ENCODE results near the gene OSTN. TPM values are rescaled to one million over a fixed set of nuclear protein-coding genes. Genes with fewer than 3 reads are reported as not detected.

OSTN gene
- total and polyA plus RNA-seq, 2 donors (not counting 3 experiments of a cell fraction or from before 2014, with no cell fraction given): not detected

DNA sequence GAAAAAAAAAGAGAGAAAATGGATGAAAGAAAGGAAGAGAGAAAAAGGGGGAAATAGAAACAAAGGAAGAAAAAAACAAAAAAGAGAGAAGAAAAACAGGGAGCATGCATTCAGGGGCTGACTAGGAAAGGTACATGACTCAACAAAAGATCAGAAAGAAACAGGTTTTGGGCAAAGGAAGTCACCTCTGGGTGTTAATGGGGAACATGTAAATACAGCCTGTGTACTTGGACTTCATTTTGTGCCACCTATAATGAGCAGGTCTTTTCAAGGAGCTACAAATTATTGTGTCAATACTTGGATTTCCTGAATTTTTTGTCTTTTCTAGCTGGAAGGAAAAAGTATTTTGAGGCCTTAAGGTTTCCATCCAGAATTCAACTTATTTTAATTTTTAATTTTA lies 76.7 kb downstream of the OSTN start:
- Histone ChIP-seq H2AFZ (ENCODE audit: low read depth, low read length) (no peak overlapping the region), H3K9me3 (replicated peaks; ENCODE audit: control insufficient read depth, insufficient read depth, low read length) (no peaks in the 10 kb centered on the region), H3K27ac (ENCODE audit: insufficient read depth, low read depth, low read length) (no peak overlapping the region), H3K9ac (replicated peaks; ENCODE audit: extremely low read depth, insufficient read depth, low read length) (no peak overlapping the region), H3K4me3 (replicated peaks in 1 of 3; ENCODE audit: insufficient read depth in 1 of 3, low read depth in 1 of 3, low read length in 3 of 3) (no peak overlapping the region), H3K4me2 (ENCODE audit: insufficient read depth, low read length) (no peak overlapping the region), H3K79me2 (ENCODE audit: control insufficient read depth, insufficient read depth, low read length) (no peaks in the 10 kb centered on the region), H3K27me3 (ENCODE audit: control insufficient read depth in 2 of 2, insufficient read depth in 2 of 2, low read length in 2 of 2) (no peaks in the 10 kb centered on the region), H3K9me1 (replicated peaks; ENCODE audit: control insufficient read depth, extremely low read depth, insufficient read depth, low read length) (no peaks in the 10 kb centered on the region), H3K36me3 (ENCODE audit: control insufficient read depth in 2 of 2, extremely low read depth in 1 of 2, insufficient read depth in 2 of 2, low read length in 2 of 2) (no peaks in the 10 kb centered on the region), H4K20me1 (replicated peaks; ENCODE audit: control insufficient read depth, extremely low read depth, insufficient read depth, low read length) (no peaks in the 10 kb centered on the region), H3K4me1 (ENCODE audit: control insufficient read depth, extremely low read depth, insufficient read depth, low read length) (no peaks in the 10 kb centered on the region)
- DNase-seq (ENCODE audit: low read depth, low spot score): no peak
- FAIRE-seq: no peak
- dilution Hi-C loops (cut with MboI; ENCODE audit: extremely low pct_ligation_motif_present, low sequenced_read_pairs) (no loop called here), intact Hi-C loops (cut with micrococcal nuclease) (no loop called here)
- ChIA-PET POLR2A (no interaction called here), CTCF (no interaction called here)
- TF ChIP-seq POLR2A (IDR thresholded peaks at IDR 0.05; ENCODE audit: low read depth, low read length) (no peak), POLR2AphosphoS5 (IDR thresholded peaks at IDR 0.05; ENCODE audit: insufficient read depth, low read depth, low read length) (no peak), GATA2 (IDR thresholded peaks at IDR 0.05; ENCODE audit: insufficient read depth, insufficient read length, low read depth, low read length) (no peak), EZH2 (IDR thresholded peaks at IDR 0.05; ENCODE audit: borderline replicate concordance, low read depth, low read length, severe bottlenecking) (no peak), JUN (IDR thresholded peaks at IDR 0.05; ENCODE audit: borderline replicate concordance, insufficient read depth, insufficient read length, low read depth) (no peak), FOS (IDR thresholded peaks at IDR 0.05; ENCODE audit: borderline replicate concordance, insufficient read depth, low read length) (no peak), MYC (IDR thresholded peaks at IDR 0.05; ENCODE audit: low read depth, low read length) (no peak), CTCF (IDR thresholded peaks at IDR 0.05; ENCODE audit: extremely low read depth in 1 of 2, insufficient read depth in 1 of 2, low read depth in 1 of 2, low read length in 2 of 2) (no peak)
- BruUV-seq (replicated peaks): no TSS peak

Measured in endothelial cell of umbilical vein (primary cell).